Measurements from ENCODE around the gene CABCOCO1. TPM values are rescaled to one million over a fixed set of nuclear protein-coding genes. Genes with fewer than 3 reads are reported as not detected.
A peak's percentile ranks its signal among the peaks of the same experiment; 100 is the strongest.

Gene CABCOCO1
- total and polyA plus RNA-seq, 9 of the 15 experiments (the other 6 are each of a cell fraction or from before 2014, with no cell fraction given), result 0.04 TPM; not detected in 8

DNA sequence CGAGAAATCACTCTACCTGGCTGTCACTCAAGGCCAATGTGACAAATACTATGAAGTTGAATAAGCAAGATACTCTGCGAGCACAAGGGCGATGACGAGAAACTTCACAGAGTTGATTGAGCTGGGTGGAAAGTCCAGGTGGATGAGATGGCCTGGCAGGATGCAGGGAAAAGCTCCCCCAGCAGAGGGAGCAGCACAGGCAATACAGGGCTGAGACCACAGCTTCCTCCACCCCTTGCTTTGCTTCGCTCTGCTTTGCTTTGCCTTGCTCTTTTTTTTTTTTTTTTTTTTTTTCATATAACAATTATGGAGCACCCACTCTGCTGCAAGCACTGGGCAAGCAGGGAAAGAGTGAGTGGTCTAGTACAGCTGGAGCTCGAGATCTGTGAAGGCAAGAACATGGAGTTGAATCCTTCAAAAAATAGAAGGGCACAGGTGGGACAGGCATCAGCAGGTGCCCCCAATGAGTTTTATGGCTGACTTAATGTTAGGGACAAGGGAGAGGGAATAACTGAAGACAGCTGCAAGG, 88.3 kb downstream of the CABCOCO1 start (continued):
- TF ChIP-seq NFE2 (IDR thresholded peaks at IDR 0.05; ENCODE audit: low read depth) (no peak), KLF16 (IDR thresholded peaks at IDR 0.05) (peak; percentile 55), CBX3 (IDR thresholded peaks at IDR 0.05; ENCODE audit: borderline replicate concordance in 1 of 2, low read length in 2 of 2) (peak in 1 of 2 experiments; percentile 83; a peak in 1 of 3 replicates), ZKSCAN8 (CRISPR knock-in tag; IDR thresholded peaks at IDR 0.05) (no peak), SOX6 (IDR thresholded peaks at IDR 0.05) (0 out of 2 replicates have a peak, but pooled peaks have one; percentile 14), PKNOX1 (IDR thresholded peaks at IDR 0.05) (peak; percentile 74; the same call in 1 of the 2 replicates), HLTF (IDR thresholded peaks at IDR 0.05) (no peak), SFPQ (IDR thresholded peaks at IDR 0.05; ENCODE audit: low read depth, low read length) (no peak), TBL1XR1 (IDR thresholded peaks at IDR 0.05; ENCODE audit: low read length in 2 of 2) (no peak), SIX5 (IDR thresholded peaks at IDR 0.05; ENCODE audit: borderline replicate concordance in 1 of 2, insufficient read depth in 1 of 2, low read depth in 1 of 2, low read length in 2 of 2) (no peak), U2AF1 (optimal IDR thresholded peaks at IDR 0.05; ENCODE audit: low read depth, low read length) (no peak), DMBX1 (CRISPR knock-in tag; IDR thresholded peaks at IDR 0.05; ENCODE audit: borderline replicate concordance) (peak; percentile 76), MIER1 (IDR thresholded peaks at IDR 0.05; ENCODE audit: low read depth) (no peak), TAL1 (IDR thresholded peaks at IDR 0.05) (peak; percentile 6; the same call in 1 of the 2 replicates), ZNF197 (CRISPR knock-in tag; IDR thresholded peaks at IDR 0.05; ENCODE audit: low read depth) (peak; percentile 44; the same call in 1 of the 2 replicates), SMARCA5 (IDR thresholded peaks at IDR 0.05) (peak; percentile 80; the same call in 1 of the 2 replicates), ZEB2 (IDR thresholded peaks at IDR 0.05) (peak; percentile 51; the same call in 1 of the 2 replicates), ZKSCAN3 (CRISPR knock-in tag; IDR thresholded peaks at IDR 0.05) (no peak), ILF3 (IDR thresholded peaks at IDR 0.05; ENCODE audit: borderline replicate concordance) (no peak)
- TF ChIP-seq, protein P1, sequence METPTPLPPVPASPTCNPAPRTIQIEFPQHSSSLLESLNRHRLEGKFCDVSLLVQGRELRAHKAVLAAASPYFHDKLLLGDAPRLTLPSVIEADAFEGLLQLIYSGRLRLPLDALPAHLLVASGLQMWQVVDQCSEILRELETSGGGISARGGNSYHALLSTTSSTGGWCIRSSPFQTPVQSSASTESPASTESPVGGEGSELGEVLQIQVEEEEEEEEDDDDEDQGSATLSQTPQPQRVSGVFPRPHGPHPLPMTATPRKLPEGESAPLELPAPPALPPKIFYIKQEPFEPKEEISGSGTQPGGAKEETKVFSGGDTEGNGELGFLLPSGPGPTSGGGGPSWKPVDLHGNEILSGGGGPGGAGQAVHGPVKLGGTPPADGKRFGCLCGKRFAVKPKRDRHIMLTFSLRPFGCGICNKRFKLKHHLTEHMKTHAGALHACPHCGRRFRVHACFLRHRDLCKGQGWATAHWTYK (CRISPR knock-in tag; IDR thresholded peaks at IDR 0.05), result no peak
- TF ChIP-seq, protein P2, sequence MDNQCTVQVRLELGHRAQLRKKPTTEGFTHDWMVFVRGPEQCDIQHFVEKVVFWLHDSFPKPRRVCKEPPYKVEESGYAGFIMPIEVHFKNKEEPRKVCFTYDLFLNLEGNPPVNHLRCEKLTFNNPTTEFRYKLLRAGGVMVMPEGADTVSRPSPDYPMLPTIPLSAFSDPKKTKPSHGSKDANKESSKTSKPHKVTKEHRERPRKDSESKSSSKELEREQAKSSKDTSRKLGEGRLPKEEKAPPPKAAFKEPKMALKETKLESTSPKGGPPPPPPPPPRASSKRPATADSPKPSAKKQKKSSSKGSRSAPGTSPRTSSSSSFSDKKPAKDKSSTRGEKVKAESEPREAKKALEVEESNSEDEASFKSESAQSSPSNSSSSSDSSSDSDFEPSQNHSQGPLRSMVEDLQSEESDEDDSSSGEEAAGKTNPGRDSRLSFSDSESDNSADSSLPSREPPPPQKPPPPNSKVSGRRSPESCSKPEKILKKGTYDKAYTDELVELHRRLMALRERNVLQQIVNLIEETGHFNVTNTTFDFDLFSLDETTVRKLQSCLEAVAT (IDR thresholded peaks at IDR 0.05), result no peak
- TF ChIP-seq, protein P3, sequence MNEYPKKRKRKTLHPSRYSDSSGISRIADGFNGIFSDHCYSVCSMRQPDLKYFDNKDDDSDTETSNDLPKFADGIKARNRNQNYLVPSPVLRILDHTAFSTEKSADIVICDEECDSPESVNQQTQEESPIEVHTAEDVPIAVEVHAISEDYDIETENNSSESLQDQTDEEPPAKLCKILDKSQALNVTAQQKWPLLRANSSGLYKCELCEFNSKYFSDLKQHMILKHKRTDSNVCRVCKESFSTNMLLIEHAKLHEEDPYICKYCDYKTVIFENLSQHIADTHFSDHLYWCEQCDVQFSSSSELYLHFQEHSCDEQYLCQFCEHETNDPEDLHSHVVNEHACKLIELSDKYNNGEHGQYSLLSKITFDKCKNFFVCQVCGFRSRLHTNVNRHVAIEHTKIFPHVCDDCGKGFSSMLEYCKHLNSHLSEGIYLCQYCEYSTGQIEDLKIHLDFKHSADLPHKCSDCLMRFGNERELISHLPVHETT (CRISPR knock-in tag; conservative IDR thresholded peaks at IDR 0.05 in 1 of 2, IDR thresholded peaks at IDR 0.05 in 1 of 2), result peak in 1 of 2 experiments; percentile 53; a peak in 1 of 4 replicates

All from K562 (cell line).